GM12878 (cell line): ENCODE results near the gene C9orf72. TPM values are rescaled to one million over a fixed set of nuclear protein-coding genes. Genes with fewer than 3 reads are reported as not detected.

Experiments
- ATAC-seq: fragments of 200-7000 bp; cut with Tn5 transposase; 3 replicates; pipeline ENCODE4 v1.9.1; 2020; ENCODE audit warnings: mild to moderate bottlenecking, moderate library complexity
- BruUV-seq: library from RNA; stranded (reverse); fragments of 400-500 nt; replicated peaks from 2 replicates; lab custom pipeline; 2021; lab: Mats Ljungman, UMichigan
- CTCF ChIA-PET: fragments of 300-600 bp; sonication (Branson Sonifier 250); formaldehyde crosslinking; extraction: SDS; loops from one replicate; lab custom pipeline; 2021; ENCODE audit warnings: inconsistent platforms; lab: Yijun Ruan, JAX
- POLR2A ChIA-PET: fragments of 350-600 bp; formaldehyde crosslinking; extraction: SDS; loops from one replicate; lab custom pipeline; 2021; ENCODE audit warnings: inconsistent platforms; lab: Charles Lee
- RAD21 ChIA-PET: fragments of 300-600 bp; sonication (Branson Sonifier 250); formaldehyde crosslinking; loops from one replicate; lab custom pipeline; 2023; ENCODE audit warnings: antibody characterized with exemption; ENCODE audit not compliant: unreplicated experiment; lab: Charles Lee
- SMC1A ChIA-PET: fragments of 300-600 bp; sonication (Branson Sonifier 250); formaldehyde crosslinking; loops from one replicate; lab custom pipeline; 2023; ENCODE audit not compliant: unreplicated experiment, uncharacterized antibody; lab: Charles Lee
- DNase-seq: peaks from one replicate; pipeline ENCODE4 v3.0.0-alpha.2; 2011; ENCODE audit warnings: low read depth, low spot score
- FAIRE-seq: peaks from 3 replicates; lab custom pipeline; 2011; peaks lifted over from hg19 to GRCh38; lab: Jason Lieb, UNC
- H2AFZ ChIP-seq: 2 replicates; pipeline ENCODE4 v1.6.0; 2011; ENCODE audit warnings: low read depth, low read length, control low read depth; ENCODE audit not compliant: control insufficient read depth
- H3K27ac ChIP-seq: 2 replicates; pipeline ENCODE4 v1.5.1; 2011; ENCODE audit warnings: control low read depth; ENCODE audit not compliant: control insufficient read depth, insufficient read depth
- H3K27me3 ChIP-seq, 2 experiments: replicated peaks in 1 of 2; 2 replicates each; pipeline versions ENCODE4 v1.6.0 to v1.6.1; 2011; ENCODE audit warnings: low read length in 1 of 2; ENCODE audit not compliant: control insufficient read depth in 2 of 2, insufficient read depth in 2 of 2
- H3K36me3 ChIP-seq, 2 experiments: 2 replicates each; pipeline ENCODE4 v1.5.1; 2011; ENCODE audit warnings: low read length in 1 of 2; ENCODE audit not compliant: control insufficient read depth in 2 of 2, insufficient read depth in 2 of 2
- H3K4me1 ChIP-seq: 2 replicates; pipeline ENCODE4 v1.6.1; 2011; ENCODE audit warnings: mild to moderate bottlenecking, low read length, moderate library complexity, mixed read lengths; ENCODE audit not compliant: control insufficient read depth, insufficient read depth
- H3K4me2 ChIP-seq: 2 replicates; pipeline ENCODE4 v1.6.0; 2011; ENCODE audit warnings: control low read depth; ENCODE audit not compliant: control insufficient read depth, insufficient read depth
- H3K4me3 ChIP-seq: fragments of 200-600 bp; sonication (generic); 2 replicates; pipeline ENCODE4 v1.5.1; 2016
- H3K79me2 ChIP-seq: 2 replicates; pipeline ENCODE4 v1.6.0; 2011; ENCODE audit warnings: low read length; ENCODE audit not compliant: control insufficient read depth, insufficient read depth
- H3K9ac ChIP-seq: 2 replicates; pipeline ENCODE4 v1.8.0; 2011; ENCODE audit warnings: low read length, control low read depth, mixed read lengths; ENCODE audit not compliant: control insufficient read depth, insufficient read depth
- H3K9me3 ChIP-seq: replicated peaks from 3 replicates; pipeline ENCODE4 v1.5.1; 2011; ENCODE audit warnings: mild to moderate bottlenecking, low read length; ENCODE audit not compliant: control insufficient read depth, insufficient read depth
- H4K20me1 ChIP-seq: 2 replicates; pipeline ENCODE4 v1.6.0; 2011; ENCODE audit not compliant: control insufficient read depth, insufficient read depth
- GATAD2B ChIP-seq: fragments of 450-650 bp; conservative IDR thresholded peaks from 2 replicates; pipeline ENCODE4 v1.6.1; 2017; ENCODE audit warnings: low read depth, mild to moderate bottlenecking, moderate library complexity
- MEF2A ChIP-seq: IDR thresholded peaks from 2 replicates; pipeline ENCODE4 v1.6.1; 2011; ENCODE audit warnings: low read depth, mild to moderate bottlenecking, low read length, moderate library complexity; ENCODE audit not compliant: insufficient read depth
- NR2F1 ChIP-seq: fragments of 450-650 bp; conservative IDR thresholded peaks from 2 replicates; pipeline ENCODE4 v1.6.1; 2017; ENCODE audit warnings: mild to moderate bottlenecking
- RUNX3 ChIP-seq: IDR thresholded peaks from 2 replicates; pipeline ENCODE4 v1.6.1; 2012; ENCODE audit warnings: low read length, inconsistent platforms
- SKIL ChIP-seq: fragments of 450-650 bp; IDR thresholded peaks from 2 replicates; pipeline ENCODE4 v1.6.1; 2017; ENCODE audit warnings: mild to moderate bottlenecking, low read depth, inconsistent platforms; ENCODE audit not compliant: poor library complexity, severe bottlenecking
- YBX1 ChIP-seq: fragments of 450-650 bp; IDR thresholded peaks from 2 replicates; pipeline ENCODE4 v1.6.1; 2016; ENCODE audit warnings: antibody characterized with exemption
- ZNF24 ChIP-seq: fragments of 450-650 bp; IDR thresholded peaks from 2 replicates; pipeline ENCODE4 v1.6.1; 2017; ENCODE audit warnings: antibody characterized with exemption, mild to moderate bottlenecking
- ZZZ3 ChIP-seq: IDR thresholded peaks from 2 replicates; pipeline ENCODE4 v1.6.1; 2011; ENCODE audit warnings: low read depth; ENCODE audit not compliant: control insufficient read depth, insufficient read length
- WGBS: methylation state at CpG from one replicate; pipeline ENCODE4 v1.1.6; 2016; ENCODE audit warnings: low lambda C conversion rate; ENCODE audit not compliant: insufficient replicate concordance, insufficient coverage; ENCODE audit errors: missing lambda C conversion rate; 5-methylcytosine and 5-hydroxymethylcytosine counted together
- in situ Hi-C: fragments of 300-500 bp; cut with MboI; formaldehyde crosslinking; loops from 9 replicates; pipeline ENCODE4 v1.14.3; 2018; ENCODE audit warnings: mixed read lengths
- intact Hi-C: fragments of 100-400 bp; cut with micrococcal nuclease; formaldehyde crosslinking; loops from one replicate; pipeline ENCODE4 v1.14.2; 2022; ENCODE audit not compliant: unreplicated experiment
- polyA plus RNA-seq, 11 experiments: library from polyadenylated mRNA; depleted of rRNA in 4 of 11; unstranded in 6 of 11; stranded (reverse) in 5 of 11; fragments of >200 nt; fragmentation: Nextera tagmentation in 4 of 11; fragmentation: Illumina TruSeq in 1 of 11; extraction: Ambion mirVana in 4 of 11; extraction: Trizol in 1 of 11; gene quantifications; 1 replicate in 1 of 11; 2 replicates in 10 of 11; pipeline versions ENCODE4 v1.2.1 to v1.2.3, GENCODE V29; 2011 to 2016; ENCODE audit warnings: inconsistent platforms in 2 of 11, missing spikeins in 2 of 11, low read depth in 1 of 11
- total RNA-seq, 4 experiments: library from RNA; depleted of rRNA in 3 of 4; stranded (reverse); fragments of >200 nt in 3 of 4; fragmentation: Illumina TruSeq in 1 of 4; extraction: Trizol in 1 of 4; gene quantifications; 2 replicates each; pipeline versions ENCODE4 v1.2.1 to v1.2.3, GENCODE V29; 2013 to 2021

C9orf72 gene
- total and polyA plus RNA-seq, 10 of the 15 experiments (the other 5 are each of a cell fraction or from before 2014, with no cell fraction given): 4.8 to 9.0 (median 6.4) TPM

GRCh38 chr9:27572061-27572460 is 1.2 kb downstream of the C9orf72 start:
- H3K4me3 ChIP-seq: peak overlapping the region; percentile 94; the same call in 1 of the 2 replicates
- intact Hi-C loops (no loop called here), in situ Hi-C loops (no loop called here)
- no peaks in the 10 kb centered on the region for H3K27me3 ChIP-seq
- FAIRE-seq (no peak), ATAC-seq (no peak), DNase-seq (no peak)
- ChIA-PET SMC1A (interaction anchor here (1.3 to 2.6 kb wide), 2 partner anchors 11 to 17 kb away, joined by 5 to 15 read pairs; no protein-coding TSS in a partner anchor), RAD21 (interaction anchor here (1.5 kb wide), 1 partner anchor 34 kb away, joined by 4 read pairs; no protein-coding TSS in a partner anchor), CTCF (interaction anchor here (0.5 kb wide), 1 partner anchor 1231 kb away, joined by 3 read pairs; no protein-coding TSS in a partner anchor), POLR2A (interaction anchor here (1.3 kb wide), 1 partner anchor 8 kb away, joined by 4 read pairs; no protein-coding TSS in a partner anchor)
- H2AFZ ChIP-seq: peak overlapping the region; percentile 98; the same call in 1 of the 2 replicates
- peak overlapping the region; percentile 70 for H3K4me2 ChIP-seq
- H3K9me3 ChIP-seq: no peaks in the 10 kb centered on the region
- H3K36me3 ChIP-seq: no peaks in the 10 kb centered on the region
- no peak overlapping the region for H3K9ac ChIP-seq
- 20% methylated on average over 3 of the region's 3 CpGs for WGBS
- BruUV-seq: no TSS peak
- H3K4me1 ChIP-seq: peaks cover 4% of the 10 kb centered on the region; the same call in 1 of the 2 replicates
- TF ChIP-seq YBX1: no peak
- no peak for TF ChIP-seq ZZZ3
- TF ChIP-seq RUNX3: no peak
- no peak for TF ChIP-seq GATAD2B
- TF ChIP-seq NR2F1: no peak
- TF ChIP-seq MEF2A: no peak
- TF ChIP-seq SKIL: no peak
- no peak for TF ChIP-seq ZNF24
- H3K27ac ChIP-seq: no peak overlapping the region
- no peaks in the 10 kb centered on the region for H3K79me2 ChIP-seq
- H4K20me1 ChIP-seq: no peaks in the 10 kb centered on the region
